CD14-positive monocyte (primary cell): Measurements from ENCODE around the gene NBAS. TPM values are rescaled to one million over a fixed set of nuclear protein-coding genes. Genes with fewer than 3 reads are reported as not detected.

Experiments
- DNase-seq, 3 donors: peaks; one replicate each; pipeline ENCODE4 v3.0.0-alpha.2; 2011 to 2022
- H2AFZ ChIP-seq: 2 replicates; pipeline ENCODE4 v1.6.0; 2012; ENCODE audit warnings: mild to moderate bottlenecking, low read depth, low read length, inconsistent platforms; ENCODE audit not compliant: insufficient read depth, poor library complexity, severe bottlenecking
- H3K27ac ChIP-seq, 2 donors: 1 replicate in 1 of 2; 2 replicates in 1 of 2; pipeline ENCODE4 v1.5.1; 2012 to 2013; ENCODE audit warnings: low read length in 2 of 2, control low read depth in 1 of 2, inconsistent platforms in 1 of 2, low read depth in 1 of 2, mild to moderate bottlenecking in 1 of 2
- H3K27me3 ChIP-seq, 2 donors: one replicate each; pipeline versions ENCODE4 v1.6.0 to v1.6.1; 2011 to 2013; ENCODE audit warnings: low read length in 2 of 2; ENCODE audit not compliant: control insufficient read depth in 2 of 2, insufficient read depth in 2 of 2
- H3K36me3 ChIP-seq, 2 donors: replicated peaks in 1 of 2; 1 replicate in 1 of 2; 2 replicates in 1 of 2; pipeline versions ENCODE4 v1.5.1 to v1.6.1; 2012 to 2013; ENCODE audit warnings: low read length in 2 of 2, control low read depth in 1 of 2, inconsistent platforms in 1 of 2, mild to moderate bottlenecking in 1 of 2; ENCODE audit not compliant: insufficient read depth in 2 of 2, control insufficient read depth in 1 of 2
- H3K4me1 ChIP-seq, 2 donors: 1 replicate in 1 of 2; 2 replicates in 1 of 2; pipeline versions ENCODE4 v1.5.1 to v1.6.1; 2012 to 2013; ENCODE audit warnings: low read length in 2 of 2, control low read depth in 1 of 2, inconsistent platforms in 1 of 2, mild to moderate bottlenecking in 1 of 2, moderate library complexity in 1 of 2; ENCODE audit not compliant: insufficient read depth in 2 of 2, control insufficient read depth in 1 of 2
- H3K4me2 ChIP-seq: replicated peaks from 2 replicates; pipeline ENCODE3; 2012; ENCODE audit warnings: low read length, moderate library complexity, mild to moderate bottlenecking; ENCODE audit not compliant: poor library complexity, severe bottlenecking; ENCODE audit errors: extremely low read depth
- H3K4me3 ChIP-seq, 3 experiments: fragments of 200-600 bp in 1 of 3; sonication (generic) in 1 of 3; replicated peaks in 1 of 3; 1 replicate in 2 of 3; 2 replicates in 1 of 3; pipeline ENCODE4 v1.5.1; 2011 to 2013; ENCODE audit warnings: low read length in 3 of 3, mild to moderate bottlenecking in 3 of 3, control low read depth in 2 of 3, low read depth in 2 of 3, inconsistent platforms in 1 of 3, moderate library complexity in 1 of 3
- H3K79me2 ChIP-seq: 2 replicates; pipeline ENCODE4 v1.6.0; 2012; ENCODE audit warnings: mild to moderate bottlenecking, control low read depth, inconsistent platforms, low read length, moderate library complexity; ENCODE audit not compliant: insufficient read depth
- H3K9ac ChIP-seq: 2 replicates; pipeline ENCODE4 v1.6.0; 2017; ENCODE audit warnings: low read length, mild to moderate bottlenecking; ENCODE audit not compliant: insufficient read depth, poor library complexity, severe bottlenecking
- H3K9me3 ChIP-seq, 2 donors: replicated peaks in 1 of 2; 1 replicate in 1 of 2; 2 replicates in 1 of 2; pipeline versions ENCODE4 v1.5.1 to v1.6.1; 2012 to 2013; ENCODE audit warnings: low read length in 2 of 2, control low read depth in 1 of 2; ENCODE audit not compliant: control insufficient read depth in 1 of 2, insufficient read depth in 1 of 2
- H4K20me1 ChIP-seq: 2 replicates; pipeline ENCODE4 v1.6.0; 2012; ENCODE audit warnings: mild to moderate bottlenecking, low read length, control low read depth, moderate library complexity; ENCODE audit not compliant: insufficient read depth
- H3K27ac Mint-ChIP-seq, 7 donors: one replicate each; pipeline ENCODE4 v1.8.0; 2020; ENCODE audit warnings: mild to moderate bottlenecking in 7 of 7, mixed read lengths in 7 of 7, moderate library complexity in 6 of 7, inconsistent platforms in 2 of 7
- H3K27me3 Mint-ChIP-seq, 3 donors: one replicate each; pipeline ENCODE4 v1.8.0; 2021 to 2022; ENCODE audit warnings: low read depth in 3 of 3, mild to moderate bottlenecking in 3 of 3, mixed read lengths in 3 of 3, moderate library complexity in 3 of 3, inconsistent platforms in 1 of 3
- H3K36me3 Mint-ChIP-seq, 2 donors: one replicate each; pipeline ENCODE4 v1.8.0; 2020; ENCODE audit warnings: mixed read lengths in 2 of 2, inconsistent platforms in 1 of 2, mild to moderate bottlenecking in 1 of 2
- H3K4me1 Mint-ChIP-seq: one replicate; pipeline ENCODE4 v1.8.0; 2020; ENCODE audit warnings: mild to moderate bottlenecking, mixed read lengths
- H3K4me3 Mint-ChIP-seq, 2 donors: one replicate each; pipeline ENCODE4 v1.8.0; 2020; ENCODE audit warnings: mild to moderate bottlenecking in 2 of 2, mixed read lengths in 2 of 2, moderate library complexity in 1 of 2
- H3K9me3 Mint-ChIP-seq, 7 donors: one replicate each; pipeline ENCODE4 v1.8.0; 2020 to 2022; ENCODE audit warnings: mixed read lengths in 7 of 7, mild to moderate bottlenecking in 6 of 7, moderate library complexity in 6 of 7, inconsistent platforms in 2 of 7
- WGBS: methylation state at CpG from one replicate; pipeline ENCODE4 v1.1.5; 2013; ENCODE audit warnings: missing lambda C conversion rate; ENCODE audit not compliant: insufficient coverage; 5-methylcytosine and 5-hydroxymethylcytosine counted together
- intact Hi-C, 2 donors: fragments of 100-400 bp; cut with micrococcal nuclease; formaldehyde crosslinking; loops; one replicate each; pipeline versions ENCODE4 v1.15.0 to v1.15.1; 2023
- polyA plus RNA-seq, 3 donors: library from polyadenylated mRNA; depleted of rRNA in 1 of 3; unstranded in 2 of 3; stranded (reverse) in 1 of 3; fragments of 300-500 nt in 2 of 3; fragments of >200 nt in 1 of 3; fragmentation: Illumina TruSeq in 2 of 3; gene quantifications; 1 replicate in 2 of 3; 2 replicates in 1 of 3; pipeline ENCODE4 v1.2.3, GENCODE V29; 2012 to 2021
- TF ChIP-seq, protein P1 (sequence below): fragments of 200-600 bp; IDR thresholded peaks from one replicate; pipeline ENCODE4 v1.8.0; 2022; ENCODE audit warnings: antibody characterized with exemption, mild to moderate bottlenecking

The NBAS gene
- polyA plus RNA-seq, 3 donors: 8.9 to 10.9 (median 8.9) TPM

DNA sequence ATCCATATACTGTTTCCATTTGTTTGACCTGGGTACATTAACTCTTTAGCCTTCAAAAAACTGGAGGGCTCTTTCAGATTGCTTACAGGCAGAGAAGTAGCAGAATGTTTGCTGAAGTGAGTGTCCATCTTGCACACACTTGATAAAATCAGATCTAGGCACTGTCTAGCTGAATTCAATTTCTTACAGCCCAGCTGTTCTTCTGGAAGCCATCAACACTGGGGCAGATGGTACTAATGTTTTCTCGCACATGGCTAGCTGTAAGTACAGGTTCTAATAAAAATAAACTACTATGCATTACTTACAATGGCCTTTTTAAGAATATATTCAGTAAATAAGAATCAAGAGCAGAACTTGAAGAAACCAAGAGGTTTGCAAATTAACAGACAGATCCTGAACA lies 175.9 kb downstream of the NBAS start:
- H3K4me2 ChIP-seq: no peak overlapping the region
- H3K36me3 ChIP-seq: peaks cover 7 to 69% of the 10 kb centered on the region in 2 donors
- H3K4me3 ChIP-seq: no peak overlapping the region
- peaks cover 41 to 48% of the 10 kb centered on the region in 2 donors for H3K36me3 Mint-ChIP-seq
- no peak overlapping the region for H3K9ac ChIP-seq
- H3K9me3 ChIP-seq: no peaks in the 10 kb centered on the region
- no peaks in the 10 kb centered on the region for H3K79me2 ChIP-seq
- H3K4me1 Mint-ChIP-seq: no peaks in the 10 kb centered on the region
- WGBS: no CpG with 5 or more reads among the region's 1 CpG
- no peak overlapping the region for H3K4me3 Mint-ChIP-seq
- TF ChIP-seq, protein P1, sequence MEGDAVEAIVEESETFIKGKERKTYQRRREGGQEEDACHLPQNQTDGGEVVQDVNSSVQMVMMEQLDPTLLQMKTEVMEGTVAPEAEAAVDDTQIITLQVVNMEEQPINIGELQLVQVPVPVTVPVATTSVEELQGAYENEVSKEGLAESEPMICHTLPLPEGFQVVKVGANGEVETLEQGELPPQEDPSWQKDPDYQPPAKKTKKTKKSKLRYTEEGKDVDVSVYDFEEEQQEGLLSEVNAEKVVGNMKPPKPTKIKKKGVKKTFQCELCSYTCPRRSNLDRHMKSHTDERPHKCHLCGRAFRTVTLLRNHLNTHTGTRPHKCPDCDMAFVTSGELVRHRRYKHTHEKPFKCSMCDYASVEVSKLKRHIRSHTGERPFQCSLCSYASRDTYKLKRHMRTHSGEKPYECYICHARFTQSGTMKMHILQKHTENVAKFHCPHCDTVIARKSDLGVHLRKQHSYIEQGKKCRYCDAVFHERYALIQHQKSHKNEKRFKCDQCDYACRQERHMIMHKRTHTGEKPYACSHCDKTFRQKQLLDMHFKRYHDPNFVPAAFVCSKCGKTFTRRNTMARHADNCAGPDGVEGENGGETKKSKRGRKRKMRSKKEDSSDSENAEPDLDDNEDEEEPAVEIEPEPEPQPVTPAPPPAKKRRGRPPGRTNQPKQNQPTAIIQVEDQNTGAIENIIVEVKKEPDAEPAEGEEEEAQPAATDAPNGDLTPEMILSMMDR: no peak
- no peaks in the 10 kb centered on the region for H3K27me3 Mint-ChIP-seq
- no peaks in the 10 kb centered on the region for H4K20me1 ChIP-seq
- H3K4me1 ChIP-seq: no peaks in the 10 kb centered on the region
- no peaks in the 10 kb centered on the region for H3K9me3 Mint-ChIP-seq
- H2AFZ ChIP-seq: no peak overlapping the region
- no peak overlapping the region for H3K27ac ChIP-seq
- no peak overlapping the region for H3K27ac Mint-ChIP-seq
- H3K27me3 ChIP-seq: no peaks in the 10 kb centered on the region
- intact Hi-C loops: no loop called here
- no peak for DNase-seq

DNA sequence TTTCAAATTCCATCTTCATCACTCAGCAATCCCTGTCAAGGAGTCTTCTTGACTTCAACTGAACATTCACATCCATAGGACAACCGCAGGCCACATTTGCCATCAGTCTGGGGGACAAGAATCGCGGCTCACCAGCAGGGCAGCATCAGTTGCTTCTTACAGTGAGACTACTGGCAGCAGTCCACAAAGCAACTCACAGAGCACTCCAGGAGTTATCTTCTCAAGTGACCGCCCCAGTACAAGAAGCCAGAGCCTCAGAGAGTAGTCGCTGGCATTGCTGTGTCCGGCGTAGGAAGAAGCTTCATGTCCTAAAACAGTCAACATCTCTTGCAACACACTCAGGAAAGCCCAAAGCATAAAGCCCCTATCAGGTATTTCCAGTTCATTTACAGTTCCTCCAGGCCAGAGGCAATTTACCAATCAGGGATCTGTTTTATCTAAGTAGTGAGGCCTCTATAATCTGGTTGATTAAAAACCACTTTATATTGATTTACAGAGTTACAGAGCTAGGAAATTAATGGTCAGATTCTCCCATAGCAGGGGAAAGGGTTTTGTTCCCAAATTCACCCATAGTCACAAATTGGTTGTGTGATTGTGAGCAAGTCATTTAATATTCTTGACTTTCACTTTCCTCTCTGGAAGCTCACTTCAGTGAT lies 177.3 kb downstream of the NBAS start:
- TF ChIP-seq, protein P1: no peak
- Histone ChIP-seq H3K36me3 (peaks cover 9 to 65% of the 10 kb centered on the region in 2 donors), H2AFZ (no peak overlapping the region), H3K27ac (no peak overlapping the region), H3K4me2 (no peak overlapping the region), H4K20me1 (no peaks in the 10 kb centered on the region), H3K9me3 (no peaks in the 10 kb centered on the region), H3K79me2 (no peaks in the 10 kb centered on the region), H3K9ac (no peak overlapping the region), H3K4me3 (no peak overlapping the region), H3K27me3 (no peaks in the 10 kb centered on the region), H3K4me1 (no peaks in the 10 kb centered on the region)
- Mint-ChIP-seq H3K4me3 (no peak overlapping the region), H3K27ac (no peak overlapping the region), H3K27me3 (no peaks in the 10 kb centered on the region), H3K4me1 (no peaks in the 10 kb centered on the region), H3K36me3 (peaks cover 41 to 46% of the 10 kb centered on the region in 2 donors), H3K9me3 (no peaks in the 10 kb centered on the region)
- WGBS: 97% methylated on average over 5 of the region's 7 CpGs
- intact Hi-C loops: no loop called here
- no peak for DNase-seq
